GM18511 (cell line): Measurements from ENCODE around the gene TOM1L2.

Source experiments
- ATAC-seq: cut with Tn5 transposase; IDR thresholded peaks from one replicate; pipeline ENCODE4 v1.9.1; 2021; ENCODE audit warnings: mild to moderate bottlenecking, moderate library complexity; ENCODE audit not compliant: unreplicated experiment

Gene TOM1L2

DNA sequence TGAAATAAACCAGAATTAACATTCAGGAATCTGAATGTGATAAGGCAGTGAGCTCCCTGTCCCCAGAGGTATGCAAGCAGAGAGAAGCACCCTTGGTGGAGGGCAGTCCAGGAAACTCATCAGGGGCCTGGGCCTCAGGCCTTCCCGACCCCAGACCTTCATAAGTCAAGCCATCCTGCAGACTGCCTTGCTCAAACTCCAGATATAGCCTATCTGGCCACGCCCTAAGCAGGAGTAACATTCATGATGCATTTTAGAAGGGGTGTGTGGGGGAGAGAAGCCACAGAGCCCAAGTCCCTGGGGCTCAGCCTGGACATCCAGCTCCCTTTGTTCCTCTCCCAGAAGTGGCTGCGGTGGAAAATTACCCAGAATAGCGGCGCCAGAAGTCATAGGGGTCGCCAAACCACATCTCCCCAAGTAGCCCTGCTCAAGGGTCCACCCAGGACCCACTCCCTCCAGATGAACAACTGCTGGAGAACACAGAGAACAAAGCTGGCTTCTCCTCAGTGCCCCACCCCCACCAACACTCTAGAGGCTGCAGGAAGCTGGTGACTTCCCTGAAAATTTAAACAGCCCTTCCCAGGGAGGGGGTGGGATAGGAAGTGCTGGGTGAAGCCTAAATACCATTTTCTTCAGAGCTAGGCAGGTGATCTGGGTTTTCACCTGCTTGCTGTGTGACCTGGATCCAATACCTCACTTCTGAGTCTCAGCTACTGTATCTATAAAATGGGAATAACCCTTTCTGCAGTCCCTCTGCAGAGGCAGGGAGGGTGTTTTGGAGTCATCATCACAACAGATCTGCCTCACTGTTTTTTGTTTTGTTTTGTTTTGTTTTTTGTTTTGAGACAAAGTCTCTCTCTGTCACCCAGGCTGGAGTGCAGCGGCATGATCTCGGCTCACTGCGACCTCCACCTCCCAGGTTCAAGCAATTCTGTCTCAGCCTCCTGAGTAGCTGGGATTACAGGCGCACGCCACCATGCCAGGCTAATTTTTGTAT is 133.9 kb downstream of the TOM1L2 start:
- no peak for ATAC-seq

DNA sequence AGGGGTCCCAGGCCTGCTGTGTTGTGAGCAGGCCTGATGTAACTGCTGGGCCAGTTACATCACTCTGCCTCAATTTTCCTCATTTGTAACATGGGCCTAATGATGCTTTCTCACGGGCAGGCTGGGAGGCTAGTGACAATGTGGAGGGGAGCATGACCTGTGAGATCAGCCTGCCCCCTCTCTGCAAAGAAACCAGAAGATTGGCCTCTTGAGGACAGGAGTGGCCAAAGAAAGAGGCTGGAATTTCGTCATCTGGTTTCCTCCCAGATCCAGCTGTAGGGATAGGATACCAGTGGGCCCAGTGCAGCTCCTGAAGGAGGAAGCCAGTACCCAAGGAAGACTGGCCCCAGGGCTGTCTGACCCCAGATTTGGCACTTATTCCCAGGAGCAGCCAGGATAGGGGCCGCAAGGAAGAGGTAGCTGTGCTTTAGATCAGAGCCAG is 134.8 kb downstream of the TOM1L2 start:
- no peak for ATAC-seq

DNA sequence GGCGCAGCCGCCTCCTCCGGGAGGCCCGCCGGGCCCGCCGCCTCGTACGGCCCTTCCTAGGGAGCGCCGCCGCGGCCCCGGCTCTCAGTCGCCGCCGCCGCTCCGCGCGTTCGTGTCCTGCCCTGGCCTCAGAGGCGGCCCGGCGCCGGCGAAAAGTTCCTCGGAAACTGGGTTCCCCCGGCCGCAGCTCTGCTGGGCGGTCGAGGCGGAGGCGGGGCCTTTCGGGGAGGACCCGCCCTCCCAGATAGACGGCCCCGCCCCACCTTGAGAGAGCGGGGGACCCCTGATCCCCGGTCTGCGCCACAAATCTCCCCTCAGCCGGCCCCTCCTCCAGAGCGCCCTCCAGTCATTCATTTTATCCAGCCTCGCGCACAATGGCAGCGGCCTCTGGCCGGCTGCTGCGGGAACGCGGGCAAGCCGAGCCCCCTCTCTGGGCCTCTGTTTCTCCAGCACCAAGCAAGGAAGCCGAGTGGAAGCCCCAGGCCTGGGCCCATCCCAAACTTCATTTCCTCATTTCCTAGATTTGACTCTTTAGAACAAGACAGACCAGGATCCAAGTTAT is 135.3 kb downstream of the TOM1L2 start, which contains the start of gene SREBF1:
Gene SREBF1 (minus strand): TSS at position 169 of the 562 bp plus-strand sequence. CDS start 169 bp downstream, outside the sequence.
- peak; percentile 43 for ATAC-seq

DNA sequence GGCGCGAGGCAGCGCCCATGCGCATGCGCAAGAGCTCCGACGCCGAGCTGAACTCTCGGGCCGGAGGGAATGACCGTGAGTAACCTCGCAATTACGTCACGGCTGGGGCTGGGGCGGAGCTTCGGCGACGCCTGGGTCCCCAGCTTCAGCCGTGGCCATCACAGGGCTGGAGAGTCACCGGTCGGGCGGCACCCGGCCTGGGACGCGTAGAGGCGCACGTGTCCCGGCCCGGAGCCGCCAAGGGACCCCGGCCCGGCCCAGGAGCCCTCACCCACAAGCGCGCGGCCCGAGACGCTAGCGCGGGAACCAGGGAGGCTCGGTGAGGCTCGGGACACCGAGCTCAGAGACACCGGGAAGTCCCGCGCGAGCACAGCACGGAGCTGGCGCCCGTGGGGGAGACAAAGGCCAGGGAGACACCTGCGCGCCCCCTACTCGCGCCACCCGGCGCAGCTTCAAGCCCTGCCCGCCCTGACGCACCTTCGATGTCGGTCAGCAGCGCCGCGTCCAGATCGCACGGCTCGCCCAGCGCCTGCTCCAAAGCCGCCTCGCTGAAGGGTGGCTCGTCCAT is 135.9 kb downstream of the TOM1L2 start:
- peak; percentile 67 for ATAC-seq

DNA sequence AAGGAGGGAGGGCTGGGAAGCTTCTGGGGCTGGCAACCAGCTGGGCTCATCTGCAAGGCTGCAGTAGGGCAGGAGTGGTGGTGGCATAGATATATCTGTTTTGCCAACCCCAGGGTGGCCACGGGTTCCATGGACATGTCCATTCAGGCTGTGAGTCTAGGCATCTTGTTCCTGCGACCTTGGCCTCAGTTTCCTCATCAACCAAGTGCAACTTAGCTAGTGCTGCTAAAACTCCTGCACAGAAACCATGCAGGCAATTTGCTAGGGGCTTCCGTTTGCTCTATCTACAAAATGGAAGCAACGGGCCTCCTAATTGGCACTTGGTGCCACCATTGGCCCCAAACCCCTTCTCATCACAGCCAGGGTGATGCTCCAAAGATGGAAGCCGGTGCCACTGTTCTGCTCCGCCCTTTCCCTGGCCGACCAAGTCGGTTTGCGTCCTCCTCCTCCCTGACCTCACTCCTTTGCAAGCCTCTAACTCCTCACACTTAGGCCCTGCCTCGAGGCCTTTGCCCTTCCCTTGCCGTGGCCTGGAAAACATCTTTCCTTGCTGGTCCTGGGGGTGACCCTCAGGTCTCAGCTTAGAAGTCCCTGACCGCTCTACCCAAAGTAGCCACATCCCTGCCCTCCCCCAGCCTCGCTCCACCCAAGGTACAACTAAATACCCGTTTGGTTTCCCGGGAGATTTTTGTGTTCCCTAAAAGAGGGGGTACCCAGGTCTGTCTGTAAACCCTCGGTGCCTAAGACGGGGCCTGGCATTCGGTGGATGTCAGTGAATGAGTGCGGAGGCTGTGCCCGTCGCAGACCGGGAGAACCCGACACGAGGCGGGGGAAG is 136.6 kb downstream of the TOM1L2 start:
- no peak for ATAC-seq

DNA sequence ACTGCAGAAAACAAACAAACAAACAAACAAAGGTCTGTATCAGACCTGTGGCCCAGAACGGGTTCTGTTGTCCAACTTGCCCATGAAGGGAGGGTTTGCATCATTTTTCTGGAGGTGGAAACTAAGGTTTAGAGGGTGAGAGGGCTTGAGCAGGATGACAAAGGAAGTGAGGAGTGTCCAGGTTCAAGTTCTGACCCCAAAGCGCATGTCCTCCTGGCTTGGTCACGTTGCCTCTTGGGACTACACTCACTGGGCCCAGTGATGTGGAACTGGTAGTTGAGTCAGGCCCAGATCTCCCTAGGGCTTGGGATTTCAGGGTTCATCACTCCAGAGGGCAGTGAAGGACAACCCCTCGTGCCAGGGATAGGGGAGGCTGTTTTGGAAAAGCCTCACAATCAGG is 137.2 kb downstream of the TOM1L2 start:
- no peak for ATAC-seq

DNA sequence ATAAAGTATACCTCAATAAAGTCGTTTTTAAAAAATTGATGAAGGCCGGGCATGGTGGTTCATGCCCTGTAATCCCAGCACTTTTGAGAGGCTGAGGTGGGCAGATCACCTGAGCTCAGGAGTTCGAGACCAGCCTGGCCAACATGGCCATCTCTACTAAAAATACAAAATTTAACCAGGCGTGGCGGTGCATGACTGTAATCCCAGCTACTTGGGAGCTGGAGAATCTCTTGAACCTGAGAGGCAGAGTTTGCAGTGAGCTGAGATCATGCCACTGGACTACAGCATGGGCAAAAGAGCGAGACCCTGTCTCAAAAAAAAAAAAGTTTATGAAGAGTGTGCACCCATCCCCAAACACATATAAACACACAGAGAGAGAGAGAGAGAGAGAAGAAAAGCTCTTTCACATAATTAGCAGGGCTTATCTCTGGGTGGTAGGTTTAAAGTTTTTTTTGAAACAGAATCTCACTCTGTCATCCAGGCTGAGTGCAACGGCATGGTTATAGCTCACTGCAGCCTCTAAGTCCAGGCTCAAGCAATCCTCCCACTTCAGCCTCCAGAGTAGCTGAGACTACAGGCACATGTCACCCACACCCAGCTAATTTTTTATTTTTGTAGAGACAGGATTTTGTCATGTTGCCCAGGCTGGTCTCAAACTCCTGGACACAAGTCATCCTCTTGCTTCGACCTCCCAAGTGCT is 138.4 kb downstream of the TOM1L2 start:
- ATAC-seq = no peak

DNA sequence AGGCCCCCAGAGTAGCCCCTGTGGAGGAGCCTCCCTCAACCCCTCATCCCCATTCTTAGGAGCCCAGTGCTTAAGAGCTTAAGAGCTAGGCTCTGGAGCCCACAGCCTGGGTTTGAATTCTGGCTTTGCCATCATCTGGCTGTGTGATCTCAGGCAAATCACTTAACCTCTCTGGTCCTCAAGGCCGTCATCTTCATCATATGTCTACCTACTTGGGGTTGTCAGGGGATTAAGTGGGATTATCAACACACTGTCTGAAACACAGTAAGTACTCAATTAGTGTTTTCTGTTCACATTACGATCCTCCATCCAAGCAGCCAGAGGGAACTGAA is 140.2 kb downstream of the TOM1L2 start:
- ATAC-seq = no peak

DNA sequence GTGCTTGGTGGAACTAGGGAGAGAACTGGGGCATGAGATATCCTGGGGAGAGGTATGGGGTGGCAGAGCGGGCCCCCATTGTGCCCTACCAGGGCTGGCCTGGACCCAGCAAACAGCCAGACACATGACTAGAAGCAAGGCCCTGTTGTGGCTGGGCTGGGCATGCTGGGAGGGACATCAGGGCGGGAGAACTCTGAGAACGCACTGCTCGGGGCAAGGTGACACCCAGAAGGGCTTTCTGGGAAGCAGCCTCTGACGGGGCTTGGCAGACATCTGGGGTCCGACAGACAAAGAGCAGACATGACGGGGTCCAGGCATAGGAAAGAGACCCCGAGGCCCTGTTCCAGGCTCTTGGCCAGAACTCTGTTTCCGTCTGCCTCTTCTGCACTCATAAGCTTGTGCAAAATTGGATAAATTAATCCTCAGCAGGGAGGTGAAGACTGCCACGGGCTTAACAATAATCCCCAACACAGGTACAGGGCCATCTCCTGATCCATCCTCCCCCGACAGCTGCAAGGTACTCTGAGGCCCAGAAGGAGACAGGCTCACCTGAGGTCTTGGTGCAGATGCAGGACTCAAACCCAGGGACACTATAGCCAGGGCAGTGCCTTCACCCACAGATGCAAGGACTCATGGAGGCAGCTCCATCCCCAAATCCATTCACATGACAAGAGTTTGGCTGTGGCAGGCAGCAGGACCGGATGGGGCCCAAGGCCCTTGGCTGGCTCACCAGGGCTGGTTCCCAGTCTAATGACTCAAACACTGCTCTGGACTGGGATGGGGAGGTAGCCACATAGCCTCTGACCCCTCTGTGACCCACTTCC is 140.8 kb downstream of the TOM1L2 start:
- no peak for ATAC-seq

DNA sequence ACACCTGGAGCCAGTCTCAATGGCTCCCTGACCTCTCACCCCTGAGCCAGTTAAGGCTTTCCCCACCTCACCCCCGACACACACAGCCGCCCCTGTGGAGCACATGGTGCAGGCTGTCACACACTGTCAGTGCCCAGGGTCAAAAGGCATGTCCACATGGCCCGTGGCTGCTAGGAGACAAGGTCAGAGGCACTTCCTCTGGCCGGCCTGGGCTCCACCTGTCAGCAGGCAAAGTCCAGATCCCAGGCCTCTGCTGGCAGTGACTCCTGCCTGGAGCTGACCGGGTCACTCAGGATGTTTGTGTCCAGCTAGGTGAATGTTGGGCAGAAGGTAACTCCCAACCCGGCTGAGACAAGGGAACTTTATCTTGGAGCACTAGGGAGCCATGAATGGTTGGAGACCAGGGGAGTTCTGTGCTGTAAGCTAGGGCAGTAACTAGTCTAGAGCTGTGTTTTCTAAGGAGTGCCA is 141.4 kb downstream of the TOM1L2 start:
- no peak for ATAC-seq

DNA sequence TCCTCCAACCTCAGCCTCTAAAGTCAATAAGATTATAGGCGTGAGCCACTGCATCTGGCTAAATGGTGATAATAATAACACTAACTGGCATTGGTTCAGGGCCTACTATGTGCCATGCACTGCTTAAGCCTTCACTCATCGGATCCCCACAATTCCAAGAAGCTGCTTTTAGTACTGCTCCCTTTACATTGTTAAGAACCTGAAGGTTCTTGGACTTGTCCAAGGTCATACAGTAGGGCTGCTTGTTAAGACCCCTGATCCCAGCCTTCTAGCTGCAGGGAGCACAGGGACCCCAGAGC is 142.0 kb downstream of the TOM1L2 start:
- ATAC-seq = no peak

DNA sequence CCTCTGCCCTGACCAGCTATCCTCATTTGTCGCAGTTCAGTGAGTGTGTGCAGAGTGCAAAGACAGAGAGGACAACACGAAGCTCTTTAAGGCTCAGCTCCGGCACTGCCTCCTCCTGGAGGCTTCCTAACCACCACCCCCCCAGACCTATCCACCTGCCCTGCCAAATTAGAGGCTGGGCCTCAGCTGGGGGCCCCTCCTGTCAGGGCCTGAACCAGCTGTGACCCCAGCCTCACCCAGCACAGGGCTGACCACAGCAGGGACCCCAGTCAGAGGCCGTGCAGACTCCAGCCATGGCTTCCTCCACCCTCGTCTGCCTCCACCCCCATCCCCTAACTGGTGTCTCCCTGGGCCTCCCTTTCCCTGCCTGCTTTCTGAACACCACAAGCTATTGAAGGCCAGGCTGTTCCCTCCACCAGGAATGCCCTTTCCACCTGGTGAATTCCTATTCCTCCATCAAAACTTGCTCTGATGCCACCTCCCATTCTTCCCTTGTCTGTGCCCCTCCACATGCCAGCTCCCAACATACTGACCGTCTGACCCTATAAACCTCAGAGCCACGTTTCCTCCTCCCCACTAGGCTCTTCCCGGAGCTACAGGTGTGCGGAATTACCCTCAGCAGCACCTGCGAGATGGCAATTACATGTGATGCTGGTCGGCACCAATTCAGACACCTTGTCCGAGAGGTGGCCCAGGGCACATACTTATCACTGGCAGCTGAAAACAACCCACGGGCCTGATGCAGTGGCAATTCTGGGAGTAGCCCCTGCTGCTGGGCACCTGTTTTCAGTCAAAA is 144.2 kb downstream of the TOM1L2 start:
- no peak for ATAC-seq

DNA sequence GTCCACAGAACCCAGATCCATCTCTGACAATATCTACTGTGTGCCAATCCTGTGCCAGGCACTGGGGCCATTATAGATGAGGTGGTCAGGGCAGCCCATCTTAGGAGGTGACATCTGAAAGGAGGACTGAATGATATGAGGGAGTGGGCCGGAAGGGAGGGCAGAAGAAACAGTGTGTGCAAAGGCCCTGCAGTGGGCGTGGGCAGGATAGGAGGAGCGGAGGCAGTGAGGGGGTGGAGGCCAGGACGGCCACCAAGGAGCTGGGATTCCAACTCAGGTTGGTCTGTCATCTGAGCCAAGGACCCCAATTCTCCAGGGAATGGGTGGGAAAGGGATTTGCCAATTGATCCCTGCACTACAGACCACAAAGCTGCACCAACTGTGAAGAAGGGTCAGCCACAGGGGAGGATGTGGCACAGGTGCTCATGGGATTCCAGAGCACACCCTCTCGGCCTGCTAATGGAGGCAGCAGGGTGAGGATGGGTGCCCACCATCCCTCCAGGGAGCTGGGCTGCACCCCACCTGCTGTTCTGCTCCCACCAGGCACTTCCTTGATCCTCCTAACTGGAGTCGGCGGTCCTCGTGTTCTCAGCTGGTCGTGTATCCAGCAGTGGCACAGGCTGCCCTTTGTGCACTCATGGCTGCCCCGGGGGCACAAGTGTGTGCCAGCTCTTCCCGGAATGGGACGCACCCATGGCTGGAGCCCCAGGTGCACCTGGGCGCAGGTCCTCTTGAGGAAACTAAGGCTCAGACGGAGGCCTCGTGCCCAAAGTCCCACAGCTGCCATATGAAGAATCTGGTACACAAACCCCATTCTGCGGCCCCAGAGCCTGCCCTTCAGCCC is 145.0 kb downstream of the TOM1L2 start:
- no peak for ATAC-seq

DNA sequence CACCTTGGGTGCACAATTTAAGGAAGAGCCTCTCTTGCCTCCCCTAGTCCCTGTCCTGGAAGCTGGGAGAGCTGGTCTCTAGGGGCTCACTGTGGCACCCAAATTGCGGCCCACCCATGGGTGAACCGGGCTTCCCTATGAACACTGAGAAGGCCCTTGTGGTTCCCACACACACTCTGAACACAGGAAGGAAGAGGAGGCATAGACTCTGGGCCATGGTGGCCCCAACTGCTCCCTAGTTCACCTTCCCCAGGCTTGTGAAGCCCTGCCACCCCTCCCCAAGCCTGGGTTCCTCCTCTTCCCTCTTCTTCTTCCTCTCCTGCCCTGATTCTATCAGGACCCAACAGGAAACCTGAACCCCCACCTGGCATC is 145.9 kb downstream of the TOM1L2 start:
- ATAC-seq = no peak

DNA sequence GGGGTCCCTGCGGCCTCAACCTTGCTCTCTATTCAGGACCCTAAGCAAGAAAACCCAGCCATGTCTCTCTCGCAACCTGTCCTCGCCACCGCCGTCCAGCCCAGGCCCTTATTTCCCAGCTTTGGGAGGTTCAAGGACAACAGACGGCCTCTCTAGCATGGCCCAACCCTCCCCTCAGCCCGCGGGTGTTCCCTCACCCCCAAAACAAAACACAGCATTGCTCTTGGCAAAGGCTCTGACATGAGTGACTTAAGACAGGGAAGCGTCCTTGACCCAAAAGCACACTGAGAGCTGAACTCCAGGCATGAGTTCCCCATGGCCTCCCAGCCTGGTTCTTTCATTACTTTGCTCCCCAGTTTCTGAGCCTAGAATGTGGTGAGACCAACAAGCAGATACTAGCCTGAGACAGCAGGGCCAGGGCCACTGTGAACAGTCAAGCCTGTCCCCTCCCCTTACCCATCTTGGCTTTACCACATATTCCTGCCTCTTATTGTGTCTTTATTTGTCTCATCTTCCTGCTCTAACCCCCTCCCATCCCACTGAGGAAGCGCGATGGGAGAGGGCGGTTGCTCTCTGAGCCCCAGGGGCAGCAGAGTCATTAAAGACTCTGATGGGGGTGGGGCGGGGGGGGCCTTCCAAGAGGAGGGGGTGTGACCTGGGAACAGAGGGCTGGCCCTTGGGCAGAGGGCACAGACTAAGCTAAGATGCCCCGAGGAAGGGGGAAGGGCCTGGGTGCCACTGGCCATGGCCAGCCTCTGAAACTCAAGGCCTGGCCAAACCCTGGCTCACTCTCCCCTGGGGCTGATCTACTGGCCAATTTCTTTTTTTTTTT is 147.2 kb downstream of the TOM1L2 start:
- ATAC-seq = no peak

DNA sequence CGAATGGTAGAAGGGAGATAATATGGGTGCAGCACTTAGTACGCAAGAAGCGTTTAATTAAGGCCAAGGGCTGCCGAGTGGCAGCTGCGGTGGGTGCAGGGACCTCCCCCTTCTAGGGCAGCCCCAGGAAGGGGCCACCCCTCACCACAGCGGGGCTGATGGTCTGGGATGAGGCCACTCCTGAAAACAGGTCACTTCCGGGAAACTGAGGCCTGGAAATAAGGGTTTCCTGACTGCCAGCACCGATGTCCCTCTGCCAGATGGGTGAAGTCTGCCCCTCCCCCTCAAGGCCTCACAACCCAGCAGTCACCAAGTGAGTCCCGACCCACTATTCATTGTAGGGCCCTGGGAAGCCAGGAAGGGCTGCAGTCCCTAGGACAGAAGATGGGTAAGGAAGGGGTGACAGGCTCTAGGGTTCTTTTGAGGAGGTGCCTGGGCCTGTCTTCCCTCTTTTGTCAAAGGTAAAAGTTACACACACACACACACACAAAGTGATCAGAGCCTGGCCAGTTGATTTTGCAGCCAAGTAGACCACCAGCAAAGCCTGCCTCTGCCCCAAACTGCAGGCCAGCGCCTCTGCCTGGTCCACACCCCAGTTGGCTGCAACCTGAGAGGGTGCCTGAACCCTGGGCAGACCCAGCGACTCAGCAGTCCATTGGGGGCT is 147.9 kb downstream of the TOM1L2 start:
- no peak for ATAC-seq
